Lower lobe of right lung (tissue), 2 donors: ENCODE results near the gene REEP1. TPM values are rescaled to one million over a fixed set of nuclear protein-coding genes. Genes with fewer than 3 reads are reported as not detected.

Source experiments
- ATAC-seq, 2 donors: fragments of 200-7000 bp; cut with Tn5 transposase; one replicate each; pipeline ENCODE4 v1.9.1; 2020 to 2022; ENCODE audit warnings: mild to moderate bottlenecking in 2 of 2, moderate library complexity in 2 of 2
- DNase-seq: peaks from one replicate; pipeline ENCODE4 v3.0.0-alpha.2; 2020
- H3K27ac ChIP-seq: fragments of 200-600 bp; one replicate; pipeline ENCODE4 v1.8.0; 2022
- H3K27me3 ChIP-seq: fragments of 200-600 bp; one replicate; pipeline ENCODE4 v1.8.0; 2022; ENCODE audit warnings: low read depth
- H3K36me3 ChIP-seq: fragments of 200-600 bp; one replicate; pipeline ENCODE4 v1.8.0; 2022; ENCODE audit warnings: mild to moderate bottlenecking
- H3K4me1 ChIP-seq: fragments of 200-600 bp; one replicate; pipeline ENCODE4 v1.8.0; 2022
- H3K4me3 ChIP-seq: fragments of 200-600 bp; one replicate; pipeline ENCODE4 v1.8.0; 2022; ENCODE audit warnings: mild to moderate bottlenecking
- H3K9me3 ChIP-seq: fragments of 200-600 bp; one replicate; pipeline ENCODE4 v1.8.0; 2022
- CTCF ChIP-seq: fragments of 200-600 bp; IDR thresholded peaks from one replicate; pipeline ENCODE4 v1.8.0; 2022; ENCODE audit warnings: antibody characterized with exemption, mild to moderate bottlenecking
- intact Hi-C: fragments of 100-400 bp; cut with DNase I; formaldehyde crosslinking; loops from one replicate; pipeline ENCODE4 v1.11.0; 2022
- microRNA-seq: library from miRNA; unstranded; fragments of <30 nt; microRNA quantifications from one replicate; pipeline ENCODE4 v1.2.0, GENCODE V29; 2020; ENCODE audit warnings: borderline number of aligned reads
- total RNA-seq: library from RNA; stranded (reverse); fragmentation: NEBNext Ultra II Directional; extraction: Animal tissue kit (Norgen Biotek cat#: 25700); gene quantifications from one replicate; pipeline ENCODE4 v1.2.1, GENCODE V29; 2021
- donor health status: DM: no; HTN: yes; CAD: no; lungs with severe emphysema.

Gene REEP1
- total RNA-seq, 1 donor from 2014 or later = 6.9 TPM

DNA sequence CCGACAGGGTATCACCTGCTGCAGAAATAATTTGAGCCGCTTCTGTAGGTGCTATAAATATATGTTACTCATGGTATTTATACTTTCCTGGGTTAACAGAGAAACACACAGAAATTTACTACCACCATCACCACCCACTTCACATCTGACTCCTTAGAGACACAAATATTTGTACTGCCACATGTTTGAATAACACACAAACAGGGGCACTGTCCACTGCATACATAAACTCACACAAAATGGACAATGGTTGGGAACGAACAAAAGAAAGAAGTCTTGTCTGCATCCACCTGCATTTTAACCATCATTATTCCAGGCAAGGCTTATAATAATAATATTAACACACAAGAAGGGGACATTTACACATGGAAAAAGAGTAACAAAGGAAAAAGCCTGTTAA, 166.1 kb downstream of the REEP1 start:
- no peak for DNase-seq
- peaks cover 87% of the 10 kb centered on the region for H3K36me3 ChIP-seq

DNA sequence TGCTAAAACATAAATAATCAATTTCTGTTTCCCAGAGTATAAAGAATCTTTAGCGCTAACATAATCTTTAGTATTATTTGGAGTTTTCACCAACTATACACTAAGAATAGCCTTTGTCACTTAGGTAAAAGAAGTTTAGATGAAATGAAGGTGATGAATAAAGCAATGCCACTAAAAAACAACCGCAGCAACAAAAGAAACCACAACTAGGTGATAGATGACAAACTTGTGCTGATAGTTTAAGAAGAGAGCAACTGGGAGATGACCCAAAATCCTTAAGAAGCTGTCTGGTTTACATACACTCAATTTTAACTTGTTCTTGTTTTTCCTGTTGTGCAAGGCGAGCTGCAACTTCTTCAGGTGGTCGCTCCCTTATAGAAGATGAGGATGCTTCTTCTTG, 167.0 kb downstream of the REEP1 start:
- H3K4me1 ChIP-seq = peaks cover 8% of the 10 kb centered on the region
- no peaks in the 10 kb centered on the region for H3K9me3 ChIP-seq
- no peak overlapping the region for H3K27ac ChIP-seq
- H3K27me3 ChIP-seq = no peaks in the 10 kb centered on the region
- H3K4me3 ChIP-seq = no peak overlapping the region
- DNase-seq (no peak), ATAC-seq (no peak)
- no peak for TF ChIP-seq CTCF
- intact Hi-C loops = no loop called here
- H3K36me3 ChIP-seq = peaks cover 87% of the 10 kb centered on the region

More for the DNA sequence above, 166.1 kb downstream of the REEP1 start:
- Histone ChIP-seq H3K27ac (no peak overlapping the region), H3K27me3 (no peaks in the 10 kb centered on the region), H3K4me1 (peaks cover 12% of the 10 kb centered on the region), H3K4me3 (no peak overlapping the region), H3K9me3 (no peaks in the 10 kb centered on the region)
- intact Hi-C loops = no loop called here
- no peak for ATAC-seq
- TF ChIP-seq CTCF = no peak

Small RNA genes within 50 kb of the gene (microRNA-seq; reads per million reads assigned to microRNA genes)
- gene MIR4779 = not detected

Other genes starting within 250 kb of the REEP1 start
- 22.2 TPM for gene POLR1A, start 231.7 kb downstream of the REEP1 start, total RNA-seq
- gene PTCD3, start 231.4 kb downstream of the REEP1 start, total RNA-seq = 73.3 TPM
- 58.0 TPM for gene IMMT, start 142.2 kb downstream of the REEP1 start, total RNA-seq
- gene MRPL35, start 138.2 kb downstream of the REEP1 start, total RNA-seq = 22.5 TPM
- gene KDM3A, start 103.7 kb upstream of the REEP1 start, total RNA-seq = 55.8 TPM
- 140 TPM for gene CHMP3, start 225.8 kb upstream of the REEP1 start, total RNA-seq